Posterior cingulate gyrus (tissue), 11 donors: ENCODE results near the gene ATP9A.
A peak's percentile ranks its signal among the peaks of the same experiment; 100 is the strongest.

Experiments
- DNase-seq, 10 donors: peaks; one replicate each; pipeline versions ENCODE4 v3.0.0 to v3.0.0-alpha.2; 2020 to 2021; ENCODE audit warnings: mixed read lengths in 3 of 10
- intact Hi-C: fragments of 100-400 bp; cut with DNase I; formaldehyde crosslinking; loops from one replicate; pipeline ENCODE4 v1.15.1; 2023

Gene ATP9A

DNA sequence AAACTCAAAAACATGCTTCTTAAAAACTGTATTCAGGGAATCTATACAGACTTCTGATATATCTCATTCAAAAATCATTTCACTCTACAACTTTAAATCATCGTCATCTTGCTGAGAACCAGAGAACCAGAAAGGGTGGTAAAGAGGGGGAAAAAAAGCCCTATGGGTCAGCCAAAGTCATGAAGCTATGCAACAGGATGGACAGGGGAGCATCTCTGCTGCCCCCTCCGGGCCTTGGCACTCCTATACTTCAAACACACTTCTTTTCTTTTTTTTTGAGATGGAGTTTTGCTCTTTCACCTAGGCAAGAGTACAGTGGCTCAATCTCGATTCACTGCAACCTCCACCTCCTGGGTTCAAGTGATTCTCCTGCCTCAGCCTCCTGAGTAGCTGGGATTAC, 152.1 kb downstream of the ATP9A start:
- DNase-seq: no peak
- intact Hi-C loops: no loop called here

DNA sequence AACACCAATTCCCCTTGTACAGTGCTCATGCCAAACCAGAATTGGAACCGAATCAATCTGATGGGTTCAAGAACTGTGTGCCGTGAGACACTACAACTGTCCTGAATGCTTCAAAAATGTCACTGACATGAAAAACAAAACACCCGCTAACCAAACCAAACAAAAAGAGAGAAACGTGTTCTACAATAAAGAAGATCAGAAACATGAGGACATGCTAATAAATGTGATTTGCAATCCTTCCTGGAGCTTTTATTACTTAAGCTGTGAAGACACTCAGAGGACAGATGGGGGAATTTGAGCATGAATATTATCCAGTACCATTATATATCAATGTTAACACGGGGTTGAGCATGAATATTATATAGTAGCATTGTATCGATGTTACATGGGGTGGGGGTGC, 153.5 kb downstream of the ATP9A start:
- intact Hi-C loops: no loop called here
- DNase-seq: no peak

DNA sequence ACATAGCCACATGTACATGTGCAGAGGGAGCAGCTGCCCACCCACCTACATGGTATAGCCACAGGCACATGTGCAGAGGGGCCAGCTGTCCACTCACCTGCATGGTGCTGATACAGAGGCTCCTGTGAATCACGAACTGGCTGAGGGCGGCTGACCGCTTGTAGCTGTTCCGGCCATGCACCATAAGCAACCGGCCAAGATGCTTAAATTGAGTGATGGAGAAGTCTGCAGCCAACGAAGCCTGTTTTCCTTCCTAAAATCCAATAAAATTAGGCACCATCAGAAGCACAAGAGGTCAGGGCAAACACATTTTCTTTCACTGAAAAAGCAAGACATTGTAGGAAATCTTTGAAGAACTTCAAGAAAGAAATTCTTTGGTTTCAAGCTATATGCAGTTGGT, 154.6 kb downstream of the ATP9A start:
- DNase-seq: peak in 1 of 10 donors; percentile 9
- intact Hi-C loops: no loop called here

DNA sequence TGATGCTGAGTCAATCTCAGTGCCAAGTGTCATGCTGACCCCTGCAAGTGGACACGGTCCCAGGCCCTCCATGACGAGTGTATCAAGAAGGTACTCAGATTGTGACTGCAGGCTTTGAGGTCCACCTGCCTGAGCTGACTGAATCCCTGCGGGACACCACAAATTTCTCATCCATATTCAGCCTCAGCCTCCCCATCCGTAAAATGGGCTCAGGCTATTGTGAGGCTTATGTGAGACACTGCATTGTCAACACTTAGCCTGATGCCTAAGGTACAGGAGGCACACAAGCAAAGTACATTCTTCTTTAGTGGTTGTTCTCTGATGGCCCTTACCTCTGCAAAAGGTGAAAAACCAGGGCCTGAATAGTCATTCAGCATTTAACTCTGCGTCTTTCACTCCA, 155.3 kb downstream of the ATP9A start:
- DNase-seq: peak in 1 of 10 donors; percentile 16
- intact Hi-C loops: no loop called here

DNA sequence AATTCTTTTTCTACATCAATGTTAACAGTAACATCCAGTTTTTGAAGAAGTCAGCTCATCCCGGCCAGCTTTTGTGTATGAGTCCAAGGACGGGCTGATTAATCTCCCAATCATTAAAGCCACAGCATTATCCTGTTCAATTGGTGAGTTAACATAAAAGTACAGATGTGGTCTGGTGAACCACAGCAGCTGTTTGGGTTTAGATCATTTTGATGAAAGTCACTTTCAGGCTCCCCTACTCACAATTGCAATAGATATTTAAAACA, 156.6 kb downstream of the ATP9A start:
- intact Hi-C loops: no loop called here
- no peak for DNase-seq

DNA sequence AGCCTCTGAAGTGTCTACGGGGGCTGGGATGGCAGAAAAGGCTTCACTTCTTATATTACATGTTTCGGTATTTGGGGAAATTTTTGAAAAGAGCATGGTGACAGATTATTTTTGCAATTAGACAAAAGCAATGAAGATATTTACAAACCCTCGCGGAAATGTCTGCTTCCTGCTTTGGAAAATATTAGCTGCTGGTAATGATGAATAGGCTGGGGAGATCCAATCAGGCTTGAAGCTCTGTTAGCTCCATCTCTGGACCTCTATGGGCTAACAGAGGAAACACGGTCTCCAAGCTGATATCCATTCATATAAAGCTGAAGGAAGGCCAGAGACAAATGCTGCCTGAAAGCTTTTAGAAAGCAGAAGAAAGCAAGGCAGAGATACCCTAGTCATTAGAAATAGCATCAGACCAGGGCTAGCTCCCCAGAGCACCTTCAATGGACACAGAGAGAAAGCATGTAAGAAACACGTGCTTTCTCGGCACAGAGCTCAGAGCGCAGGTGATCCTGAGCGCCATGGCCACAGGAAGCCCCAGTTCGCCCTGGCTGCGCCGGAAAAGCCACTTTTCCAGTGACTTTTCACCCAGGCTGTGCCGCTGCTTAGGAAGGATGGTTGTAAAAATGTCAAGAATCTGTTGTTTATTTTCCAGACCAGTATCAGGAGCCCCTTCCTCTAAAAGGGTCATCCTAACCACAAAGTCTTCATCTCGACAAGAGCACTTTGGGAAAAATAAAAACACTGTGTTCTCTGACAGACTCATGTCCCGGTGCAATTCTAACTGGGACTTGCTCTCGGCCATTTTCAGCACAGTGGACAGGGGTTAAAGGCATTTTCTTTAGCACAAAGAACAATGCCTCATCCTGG, 157.2 kb downstream of the ATP9A start:
- intact Hi-C loops: no loop called here
- peak in 1 of 10 donors; percentile 41 for DNase-seq

DNA sequence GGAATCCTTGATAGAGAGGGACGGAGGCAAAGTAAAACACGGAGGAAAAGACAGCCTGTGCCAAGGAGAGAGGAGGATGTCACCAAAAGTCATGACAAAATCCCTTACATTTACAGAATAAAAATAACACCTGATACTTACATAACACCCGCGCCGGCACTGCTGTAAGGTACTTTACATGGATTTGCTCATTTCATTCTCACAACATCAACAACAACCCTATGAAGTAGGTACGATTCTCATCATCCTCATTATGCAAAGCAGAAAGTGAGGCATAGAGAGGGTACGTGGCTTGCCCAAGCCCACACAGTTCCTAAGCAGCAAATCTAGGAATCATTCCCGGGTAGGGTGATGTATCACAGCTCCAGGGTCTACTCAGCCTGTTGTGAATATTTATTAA, 158.1 kb downstream of the ATP9A start:
- intact Hi-C loops: no loop called here
- no peak for DNase-seq

DNA sequence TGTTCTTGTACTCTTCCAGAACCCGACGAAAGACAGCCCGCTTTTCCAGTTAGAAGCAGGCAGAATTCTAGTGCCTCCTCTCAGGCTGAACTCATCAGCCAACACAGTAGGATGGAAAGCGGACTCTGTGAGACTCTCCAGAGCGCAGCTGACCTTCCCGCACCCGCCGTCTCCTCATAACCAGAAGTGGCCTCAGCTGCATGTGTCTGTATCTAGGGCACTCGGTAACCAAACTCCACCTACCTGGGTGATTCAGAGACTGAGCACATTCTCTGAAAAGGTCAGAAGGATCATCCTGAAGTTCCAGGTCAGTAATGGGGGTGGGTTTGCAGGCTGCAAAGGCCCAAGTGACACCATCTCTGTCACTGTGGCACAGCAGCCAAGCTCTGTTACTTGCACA, 158.9 kb downstream of the ATP9A start:
- intact Hi-C loops: no loop called here

DNA sequence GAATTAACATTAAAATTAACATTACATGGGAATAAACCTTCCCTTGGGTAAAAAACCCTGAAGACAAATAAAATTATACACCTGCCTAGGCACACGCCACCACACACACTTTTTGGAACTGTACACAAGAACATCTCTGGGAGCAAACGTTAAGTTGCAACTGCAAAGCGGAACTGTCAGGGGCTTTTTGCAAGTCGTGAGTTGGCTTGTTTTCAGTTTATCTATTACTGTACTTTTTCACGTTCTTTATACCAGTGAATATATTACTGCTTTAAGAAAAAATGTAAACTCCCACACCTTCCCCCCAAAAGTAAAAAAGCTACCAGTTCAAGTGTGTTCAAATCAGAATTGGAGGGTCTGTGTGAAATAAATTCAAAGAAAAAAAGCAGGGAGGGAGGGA, 160.1 kb downstream of the ATP9A start:
- intact Hi-C loops: no loop called here
- no peak for DNase-seq

More for the DNA sequence above, 158.9 kb downstream of the ATP9A start:
- DNase-seq: no peak

DNA sequence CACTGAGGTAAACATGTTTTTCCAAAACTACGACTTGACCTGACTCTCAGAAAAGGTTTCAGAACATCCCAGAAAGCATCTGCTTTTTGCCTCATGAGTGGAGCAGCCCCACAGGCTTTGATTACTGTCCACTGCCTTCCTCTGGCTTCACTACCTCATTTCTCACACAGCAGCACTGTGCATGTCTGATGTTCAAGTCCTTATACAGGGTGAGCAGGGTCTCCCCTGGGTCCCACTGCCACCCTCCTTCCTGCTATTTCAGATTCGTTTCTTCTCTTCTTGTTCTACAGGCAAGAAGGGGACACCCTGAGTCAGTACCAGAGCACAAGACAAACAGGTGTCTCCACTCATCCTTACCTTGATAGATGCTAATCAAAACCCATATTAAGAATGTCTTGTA, 161.0 kb downstream of the ATP9A start:
- intact Hi-C loops: no loop called here
- no peak for DNase-seq

DNA sequence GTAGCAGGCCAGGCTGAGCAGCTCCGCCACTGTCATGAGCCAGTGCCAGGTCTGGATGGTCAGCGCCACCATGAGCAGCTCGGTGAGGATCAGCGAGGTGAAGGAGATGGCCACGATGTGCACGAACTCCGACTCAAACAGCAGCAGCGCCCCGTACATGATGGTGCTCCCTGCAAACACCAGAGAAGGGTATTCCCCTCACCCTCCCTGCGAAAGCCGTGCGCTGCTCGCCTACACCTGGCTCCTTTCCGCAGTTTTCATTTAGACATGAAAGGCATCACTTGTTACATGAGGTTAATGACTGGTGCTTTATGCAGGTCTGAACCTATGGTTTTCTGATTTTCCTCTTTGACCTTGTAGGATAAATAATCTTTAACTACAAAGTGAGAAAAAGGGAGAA, 163.3 kb downstream of the ATP9A start:
- no peak for DNase-seq
- intact Hi-C loops: no loop called here

DNA sequence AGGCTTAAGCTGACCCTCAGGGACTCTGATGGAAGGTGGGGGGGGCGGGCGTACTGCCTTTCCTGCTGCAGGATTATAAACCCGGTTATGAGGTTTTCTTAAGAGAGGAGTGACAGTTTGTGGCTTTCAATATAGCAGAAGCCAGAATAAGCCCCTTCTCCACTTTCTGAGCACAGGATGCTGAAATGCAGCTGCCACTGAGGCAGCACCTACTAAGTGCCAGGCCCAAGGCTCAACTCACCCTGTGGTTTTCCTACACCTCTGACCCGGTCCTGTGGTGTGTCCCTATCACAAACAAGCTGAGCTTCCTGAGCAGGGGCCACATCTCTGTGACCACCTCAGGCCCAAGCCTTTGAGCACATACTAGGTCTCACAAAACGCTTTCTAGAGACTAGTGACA, 166.1 kb downstream of the ATP9A start:
- peak in 1 of 10 donors; percentile 31 for DNase-seq
- intact Hi-C loops: no loop called here

DNA sequence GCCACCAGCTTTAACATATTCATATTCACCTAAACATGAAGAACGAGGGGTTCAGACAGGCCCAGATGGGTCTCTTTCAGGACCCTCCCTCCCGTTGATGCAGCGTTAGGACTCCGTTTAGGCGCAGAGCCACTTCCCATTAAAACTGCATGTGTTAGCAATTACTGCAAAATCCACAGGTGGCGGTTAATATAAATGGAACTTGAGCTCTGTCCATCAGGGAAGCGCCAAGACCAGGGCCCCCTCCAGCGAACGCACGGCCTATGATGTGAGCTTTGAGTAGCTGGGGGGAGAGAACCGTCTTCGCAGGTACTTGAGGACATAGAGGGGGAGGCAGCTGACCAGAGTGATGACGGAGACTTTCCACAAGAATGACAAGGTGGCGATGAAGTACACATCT, 167.2 kb downstream of the ATP9A start:
- intact Hi-C loops: no loop called here
- peak in 1 of 10 donors; percentile 7 for DNase-seq

DNA sequence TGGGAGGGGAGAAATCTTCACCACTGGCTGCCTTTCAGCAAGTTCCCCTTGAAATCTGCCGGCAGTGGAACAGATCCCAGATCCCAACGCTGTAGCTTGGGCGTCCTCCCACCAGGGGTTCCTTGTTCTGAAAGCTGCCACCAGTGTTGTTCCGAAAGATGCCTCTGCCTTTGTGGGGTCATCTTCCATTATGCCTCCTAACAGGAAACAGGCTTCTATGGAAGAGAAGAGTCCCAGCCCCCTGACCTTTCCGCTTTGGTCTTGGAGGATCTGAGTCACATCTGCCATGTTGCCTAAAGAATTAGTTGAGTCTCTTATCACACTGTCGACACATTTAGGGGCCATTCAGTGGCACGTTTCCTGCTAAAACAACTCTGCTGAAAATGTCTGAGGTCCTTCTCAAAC, 168.2 kb downstream of the ATP9A start:
- peak in 3 of 10 donors; percentile 25 to 82 (median 78) for DNase-seq
- intact Hi-C loops: no loop called here

DNA sequence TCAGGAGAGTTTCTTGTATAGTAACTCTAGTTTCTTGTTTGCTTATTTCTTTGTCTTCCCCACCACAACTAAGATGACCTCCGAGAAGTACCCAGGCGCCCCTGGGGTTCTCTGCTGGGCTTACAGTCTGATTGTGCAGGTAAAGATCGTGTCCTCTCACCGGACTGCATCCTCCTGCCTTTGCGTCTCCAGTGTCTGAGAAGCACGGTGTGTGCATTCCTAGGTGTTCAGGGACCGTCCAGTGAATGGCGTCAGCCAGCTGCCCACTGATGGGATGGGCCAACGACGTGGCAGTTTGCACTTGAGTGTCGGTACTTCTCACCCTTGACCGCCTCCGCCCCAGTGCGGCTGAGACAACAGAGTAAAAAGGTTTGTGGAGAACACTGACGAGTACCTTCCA, 169.6 kb downstream of the ATP9A start:
- peak in 1 of 10 donors; percentile 72 for DNase-seq
- intact Hi-C loops: loop anchor here (5.0 to 10.0 kb wide), 2 partner anchors 211 to 614 kb away; no protein-coding TSS in a partner anchor

DNA sequence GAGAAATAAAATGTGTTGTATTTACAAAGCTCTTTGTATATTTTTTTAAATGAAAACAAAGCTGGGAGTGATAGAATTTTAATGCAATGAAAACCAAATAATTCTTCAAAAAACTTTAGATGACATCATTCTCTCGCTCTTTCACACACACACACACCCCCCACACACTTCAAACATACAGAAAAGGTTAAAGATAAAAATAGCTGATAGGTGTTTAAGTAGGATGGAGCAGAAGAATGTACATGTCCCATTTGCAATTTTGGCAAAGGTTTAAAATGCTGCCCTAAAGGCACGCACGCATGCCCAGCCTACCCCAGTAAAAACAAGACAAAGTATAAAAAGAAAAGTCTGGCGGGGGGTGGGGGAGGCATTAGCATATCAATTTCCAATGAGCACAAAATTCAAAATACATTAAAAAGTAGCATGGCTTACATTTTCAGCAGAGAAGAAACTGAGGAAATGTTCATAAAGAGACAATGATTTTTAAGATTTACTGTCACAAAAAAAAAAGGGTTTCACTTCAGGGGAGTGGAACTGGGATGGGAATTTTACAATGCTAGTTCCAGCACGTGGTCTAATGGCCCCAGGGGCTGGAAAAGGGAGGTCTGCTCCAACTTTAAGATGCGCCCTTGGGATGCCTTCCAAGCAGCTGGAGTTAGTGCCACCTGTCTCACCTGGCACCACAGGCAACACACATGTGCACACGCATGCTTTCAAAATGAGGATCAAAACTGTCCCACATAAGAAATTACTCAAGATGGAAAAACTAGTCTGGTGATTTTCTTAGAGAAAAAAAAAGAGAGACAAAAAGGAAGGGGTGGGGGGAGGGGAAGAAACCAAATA, 170.6 kb downstream of the ATP9A start:
- intact Hi-C loops: loop anchor here (5.0 to 10.0 kb wide), 2 partner anchors 210 to 613 kb away; no protein-coding TSS in a partner anchor
- peak in 1 of 10 donors; percentile 57 for DNase-seq

DNA sequence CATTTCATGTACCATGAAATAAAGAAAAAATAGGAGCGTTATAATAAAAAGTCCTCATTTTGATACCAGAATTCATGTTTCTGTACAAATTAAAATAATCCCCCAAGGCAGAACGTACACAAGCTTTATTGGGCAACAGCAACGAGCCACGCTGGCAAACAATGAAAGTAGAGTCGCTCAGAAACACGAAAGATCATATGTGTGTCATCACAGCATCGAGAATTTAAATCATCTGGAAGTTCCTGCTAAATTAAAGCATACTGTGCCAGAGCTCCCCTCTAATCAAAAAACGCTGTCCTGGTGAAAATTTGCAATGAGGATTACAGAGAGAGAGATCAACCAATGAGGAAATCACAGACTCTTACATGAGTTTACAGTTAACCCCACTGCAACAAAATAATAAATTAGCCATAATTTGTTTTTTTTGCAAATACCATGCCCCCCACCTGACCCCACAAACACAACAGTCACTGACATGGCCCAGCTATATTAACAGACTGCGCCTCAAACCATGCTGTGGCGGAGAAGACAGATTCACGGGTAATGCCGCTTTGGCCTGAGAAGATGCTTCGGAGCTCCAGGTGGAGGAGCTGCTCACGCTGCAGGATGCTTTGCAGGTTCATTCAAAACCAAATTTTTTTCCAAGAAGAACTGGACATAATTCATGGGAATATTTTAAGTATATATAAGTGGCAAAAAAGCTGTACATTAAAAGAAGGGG, 171.4 kb downstream of the ATP9A start:
- DNase-seq: peak in 1 of 10 donors; percentile 60
- intact Hi-C loops: loop anchor here (5.0 to 10.0 kb wide), 2 partner anchors 210 to 612 kb away; no protein-coding TSS in a partner anchor

DNA sequence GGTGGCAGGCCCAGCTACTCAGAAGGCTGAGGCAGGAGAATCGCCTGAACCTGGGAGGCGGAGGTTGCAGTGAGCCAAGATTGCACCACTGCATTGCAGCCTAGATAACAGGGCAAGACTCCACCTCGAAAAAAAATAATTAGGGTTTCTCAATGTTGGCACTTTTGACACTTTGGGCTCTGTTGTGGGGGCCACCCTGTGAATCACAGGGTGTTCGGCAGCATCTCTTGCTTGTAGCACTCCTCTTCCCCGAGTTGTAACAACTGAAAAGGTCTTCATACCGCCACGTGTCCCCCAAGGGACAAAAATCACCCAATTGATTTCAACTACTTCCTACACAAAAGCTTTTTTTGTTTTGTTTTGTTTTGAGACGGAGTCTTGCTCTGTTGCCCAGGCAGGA, 172.4 kb downstream of the ATP9A start:
- intact Hi-C loops: loop anchor here (1.0 to 10.0 kb wide), 3 partner anchors 208 to 611 kb away; no protein-coding TSS in a partner anchor
- DNase-seq: no peak

DNA sequence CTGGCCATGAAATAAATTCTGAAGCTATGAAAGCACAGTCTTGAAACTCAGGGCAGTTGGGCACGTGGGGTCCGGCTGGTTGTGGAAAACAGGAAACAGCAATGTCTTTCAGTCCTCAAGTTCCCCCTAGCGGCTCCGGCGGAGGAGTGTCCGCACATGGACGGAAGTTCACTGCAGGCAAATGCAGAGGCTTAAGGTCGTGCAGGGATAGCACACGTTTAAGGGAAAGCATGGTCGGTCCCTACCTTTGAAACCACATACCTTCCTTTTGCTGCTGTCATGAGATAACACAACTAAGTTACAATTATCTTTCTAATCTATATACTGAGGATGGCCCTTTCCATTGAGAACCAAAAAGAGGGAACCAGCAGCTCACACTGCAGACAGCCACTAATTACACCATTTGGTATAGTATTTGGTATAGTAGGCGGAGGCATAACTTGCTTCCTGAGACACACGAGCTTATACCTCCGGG, 173.1 kb downstream of the ATP9A start:
- peak; percentile 79 to 97 (median 86) for DNase-seq
- intact Hi-C loops: loop anchor here (1.0 to 10.0 kb wide), 3 partner anchors 208 to 610 kb away; no protein-coding TSS in a partner anchor
